Adrenal gland (tissue), 12 donors: Measurements from ENCODE around the gene THSD4. TPM values are rescaled to one million over a fixed set of nuclear protein-coding genes. Genes with fewer than 3 reads are reported as not detected.
"Not testable (repeated sequence)": the region's sequence is repeated elsewhere in the genome, so short reads cannot be mapped to it uniquely, and the experiment has no call there.

Experiments
- DNase-seq, 7 donors: peaks; one replicate each; pipeline ENCODE4 v3.0.0-alpha.2; 2019 to 2020
- H3K27ac ChIP-seq, 5 donors: fragments of 200-600 bp; sonication (generic) in 4 of 5; 1 replicate in 3 of 5; 2 replicates in 2 of 5; pipeline versions ENCODE4 v1.5.1 to v1.8.0; 2016 to 2020; ENCODE audit warnings: mild to moderate bottlenecking in 1 of 5
- H3K27me3 ChIP-seq: fragments of 200-600 bp; 2 replicates; pipeline ENCODE4 v1.8.0; 2021
- H3K36me3 ChIP-seq, 2 donors: fragments of 200-600 bp; replicated peaks in 1 of 2; 1 replicate in 1 of 2; 2 replicates in 1 of 2; pipeline versions ENCODE4 v1.5.1 to v1.8.0; 2018 to 2022
- H3K4me1 ChIP-seq, 2 donors: fragments of 200-600 bp; replicated peaks in 1 of 2; 1 replicate in 1 of 2; 2 replicates in 1 of 2; pipeline versions ENCODE4 v1.5.1 to v1.8.0; 2018 to 2021
- H3K4me3 ChIP-seq, 4 donors: fragments of 200-600 bp; sonication (generic) in 3 of 4; one replicate each; pipeline ENCODE4 v1.5.1; 2016 to 2018
- H3K9me3 ChIP-seq, 3 donors: fragments of 200-600 bp; sonication (generic) in 1 of 3; replicated peaks in 1 of 3; 1 replicate in 2 of 3; 2 replicates in 1 of 3; pipeline versions ENCODE4 v1.5.1 to v1.8.0; 2016 to 2021
- CTCF ChIP-seq, 6 experiments: fragments of 450-650 bp in 4 of 6; fragments of 200-600 bp in 2 of 6; sonication (generic) in 1 of 6; IDR thresholded peaks; 1 replicate in 5 of 6; 2 replicates in 1 of 6; pipeline versions ENCODE4 v1.5.1 to v1.8.0; 2016 to 2021; ENCODE audit warnings: antibody characterized with exemption in 6 of 6, mild to moderate bottlenecking in 2 of 6, moderate library complexity in 1 of 6
- POLR2A ChIP-seq, 2 donors: fragments of 450-650 bp; IDR thresholded peaks; one replicate each; pipeline ENCODE4 v1.6.1; 2017; ENCODE audit warnings: antibody characterized with exemption in 2 of 2, mild to moderate bottlenecking in 2 of 2, moderate library complexity in 1 of 2
- WGBS, 4 donors: extraction: QIAGEN DNeasy Blood & Tissue Kit in 2 of 4; methylation state at CpG; one replicate each; pipeline versions ENCODE4 v1.1.5 to v1.1.7; 2013 to 2017; 5-methylcytosine and 5-hydroxymethylcytosine counted together
- intact Hi-C, 2 donors: fragments of 100-400 bp; cut with DNase I; formaldehyde crosslinking; loops; one replicate each; pipeline versions ENCODE4 v1.14.1 to v1.15.0; 2022 to 2023
- polyA plus RNA-seq, 3 donors: library from polyadenylated mRNA; stranded (reverse); fragments of 200-250 nt in 2 of 3; fragments of 350-450 nt in 1 of 3; fragmentation: Illumina TruSeq in 1 of 3; extraction: RNeasy Lipid Tissue Mini Kit (QIAGEN cat#74804) in 1 of 3; gene quantifications; one replicate each; pipeline ENCODE4 v1.2.3, GENCODE V29; 2013 to 2014
- total RNA-seq, 9 donors: library from RNA; depleted of rRNA in 4 of 9; stranded (reverse); fragments of >200 nt in 4 of 9; fragments of 120-200 nt in 1 of 9; fragmentation: NEBNext Ultra II Directional in 1 of 9; extraction: Animal tissue kit (Norgen Biotek cat#: 25700) in 1 of 9; gene quantifications; one replicate each; pipeline versions ENCODE4 v1.1.0 to v1.2.4, GENCODE V29; 2013 to 2023
- donor health status: healthy with polysubstance abuse.
- donor health status: Bipolar disorder and iron deficiency.
- donor health status: DM: yes; HTN: yes; CAD: no.
- donor health status: DM: no; HTN: no; CAD: no.
- donor health status: DM: no; HTN: no; CAD: no.
- donor health status: DM: yes; HTN: yes; CAD: no.

THSD4 gene
- total and polyA plus RNA-seq, 12 donors = 5.3 to 53.2 (median 23.2) TPM

DNA sequence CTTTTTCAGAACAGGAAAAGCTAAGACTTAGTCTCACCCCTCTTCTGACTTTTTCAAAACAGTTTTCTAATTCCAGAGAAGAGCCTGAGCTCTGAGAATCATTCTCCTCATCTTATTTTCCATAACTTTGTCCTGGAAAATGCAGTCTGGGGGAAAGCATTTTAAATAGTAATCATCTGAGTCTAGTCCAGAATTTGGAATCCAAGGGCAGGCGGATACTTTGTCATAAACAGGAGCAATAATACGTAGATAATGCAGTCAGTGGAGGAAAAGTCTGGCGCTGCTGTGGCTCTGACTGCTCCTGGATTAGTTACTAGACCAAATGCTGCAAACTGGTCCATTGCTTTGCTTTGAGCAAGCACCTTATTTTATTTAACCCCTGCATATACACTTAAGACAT lies 285.0 kb downstream of the THSD4 start:
- TF ChIP-seq POLR2A (IDR thresholded peaks at IDR 0.05) (no peak), CTCF (IDR thresholded peaks at IDR 0.05) (no peak)
- H3K27me3 ChIP-seq = no peaks in the 10 kb centered on the region
- peaks cover 0 to 10% of the 10 kb centered on the region in 2 donors for H3K4me1 ChIP-seq
- intact Hi-C loops = no loop called here
- H3K36me3 ChIP-seq = no peaks in the 10 kb centered on the region
- WGBS, 4 donors = 28 to 53% (median 34%) methylated on average over 3 of the region's 3 CpGs
- H3K4me3 ChIP-seq = no peak overlapping the region
- peak in 5 of 7 donors; percentile 31 to 56 (median 35) for DNase-seq
- peak overlapping the region in 2 of 5 donors; percentile 34 to 51 for H3K27ac ChIP-seq
- H3K9me3 ChIP-seq = no peaks in the 10 kb centered on the region

DNA sequence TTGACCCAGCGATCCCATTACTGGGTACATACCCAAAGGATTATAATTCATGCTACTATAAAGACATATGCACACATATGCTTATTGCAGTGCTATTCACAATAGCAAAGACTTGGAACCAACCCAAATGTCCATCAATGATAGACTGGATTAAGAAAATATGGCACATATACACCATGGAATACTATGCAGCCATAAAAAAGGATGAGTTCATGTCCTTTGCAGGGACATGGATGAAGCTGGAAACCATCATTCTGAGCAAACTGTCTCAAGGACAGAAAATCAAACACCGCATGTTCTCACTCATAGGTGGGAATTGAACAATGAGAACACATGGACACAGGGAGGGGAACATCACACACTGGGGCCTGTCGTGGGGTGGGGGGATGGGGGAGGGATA lies 286.5 kb downstream of the THSD4 start:
- peaks cover 0 to 10% of the 10 kb centered on the region in 2 donors for H3K4me1 ChIP-seq
- H3K27ac ChIP-seq, H3K27me3 ChIP-seq, H3K36me3 ChIP-seq, DNase-seq, H3K4me3 ChIP-seq, intact Hi-C loops, H3K9me3 ChIP-seq: not testable (repeated sequence)
- 90 to 96% (median 92%) methylated on average over 3 of the region's 3 CpGs for WGBS, 4 donors

- H3K4me1 ChIP-seq = no peaks in the 10 kb centered on the region
- TF ChIP-seq POLR2A (IDR thresholded peaks at IDR 0.05) = no peak
- TF ChIP-seq CTCF (IDR thresholded peaks at IDR 0.05) = no peak
Observed at GRCh38 chr15:71409541-71409940, 294.3 kb downstream of the THSD4 start.

GRCh38 chr15:71410347-71410746 lies 295.1 kb downstream of the THSD4 start:
- no peak for TF ChIP-seq POLR2A (IDR thresholded peaks at IDR 0.05)
- TF ChIP-seq CTCF (IDR thresholded peaks at IDR 0.05) = no peak
- intact Hi-C loops = no loop called here
- Histone ChIP-seq H3K9me3 (no peaks in the 10 kb centered on the region), H3K36me3 (no peaks in the 10 kb centered on the region), H3K27ac (no peak overlapping the region), H3K4me1 (no peaks in the 10 kb centered on the region), H3K27me3 (no peaks in the 10 kb centered on the region), H3K4me3 (no peak overlapping the region)
- WGBS, 4 donors = 91 to 96% (median 94%) methylated on average over 6 of the region's 6 CpGs
- no peak for DNase-seq

More at GRCh38 chr15:71409541-71409940, 294.3 kb downstream of the THSD4 start:
- no peak for DNase-seq
- intact Hi-C loops = no loop called here
- Histone ChIP-seq H3K4me3 (no peak overlapping the region), H3K27ac (no peak overlapping the region), H3K9me3 (no peaks in the 10 kb centered on the region), H3K27me3 (no peaks in the 10 kb centered on the region), H3K36me3 (no peaks in the 10 kb centered on the region)
- WGBS, 4 donors = 30 to 68% (median 43%) methylated on average over 1 of the region's 1 CpG
